ENCODE data around the gene DNAJB6.

DNAJB6 gene

GRCh38 chr7:157391036-157391710 lies 54.4 kb downstream of the DNAJB6 start:
- Histone ChIP-seq H3K9ac (ENCODE audit: low read length) (no peak overlapping the region), H3K27ac (ENCODE audit: low read length) (no peak overlapping the region), H3K36me3 (replicated peaks; ENCODE audit: low read depth, low read length) (peaks cover 5% of the 10 kb centered on the region), H4K20me1 (ENCODE audit: insufficient read depth, low read length) (no peaks in the 10 kb centered on the region), H3K27me3 (ENCODE audit: low read depth, low read length) (no peaks in the 10 kb centered on the region), H3K4me3 (ENCODE audit: low read length) (no peak overlapping the region), H3K79me2 (ENCODE audit: low read length) (peaks cover 5% of the 10 kb centered on the region; the same call in 1 of the 2 replicates), H2AFZ (ENCODE audit: low read depth, low read length) (no peak overlapping the region), H3K9me3 (ENCODE audit: insufficient read depth, low read length) (no peaks in the 10 kb centered on the region), H3K4me1 (ENCODE audit: low read length) (peaks cover 13% of the 10 kb centered on the region), H3K4me2 (ENCODE audit: low read length) (no peak overlapping the region)
- TF ChIP-seq EZH2phosphoT487 (IDR thresholded peaks at IDR 0.05; ENCODE audit: low read depth) (no peak), CTCF (IDR thresholded peaks at IDR 0.05; ENCODE audit: low read depth, low read length) (no peak)

GRCh38 chr7:157392256-157393037 lies 55.6 kb downstream of the DNAJB6 start:
- H4K20me1 ChIP-seq (ENCODE audit: insufficient read depth, low read length) = no peaks in the 10 kb centered on the region
- H3K4me1 ChIP-seq (ENCODE audit: low read length) = peaks cover 2% of the 10 kb centered on the region
- peaks cover 5% of the 10 kb centered on the region; the same call in 1 of the 2 replicates for H3K79me2 ChIP-seq (ENCODE audit: low read length)
- H2AFZ ChIP-seq (ENCODE audit: low read depth, low read length) = no peak overlapping the region
- H3K27ac ChIP-seq (ENCODE audit: low read length) = no peak overlapping the region
- no peak overlapping the region for H3K4me3 ChIP-seq (ENCODE audit: low read length)
- H3K27me3 ChIP-seq (ENCODE audit: low read depth, low read length) = no peaks in the 10 kb centered on the region
- no peak overlapping the region for H3K4me2 ChIP-seq (ENCODE audit: low read length)
- peaks cover 5% of the 10 kb centered on the region for H3K36me3 ChIP-seq (replicated peaks; ENCODE audit: low read depth, low read length)
- TF ChIP-seq CTCF (IDR thresholded peaks at IDR 0.05; ENCODE audit: low read depth, low read length) (no peak), EZH2phosphoT487 (IDR thresholded peaks at IDR 0.05; ENCODE audit: low read depth) (no peak)
- no peaks in the 10 kb centered on the region for H3K9me3 ChIP-seq (ENCODE audit: insufficient read depth, low read length)
- H3K9ac ChIP-seq (ENCODE audit: low read length) = no peak overlapping the region

DNA sequence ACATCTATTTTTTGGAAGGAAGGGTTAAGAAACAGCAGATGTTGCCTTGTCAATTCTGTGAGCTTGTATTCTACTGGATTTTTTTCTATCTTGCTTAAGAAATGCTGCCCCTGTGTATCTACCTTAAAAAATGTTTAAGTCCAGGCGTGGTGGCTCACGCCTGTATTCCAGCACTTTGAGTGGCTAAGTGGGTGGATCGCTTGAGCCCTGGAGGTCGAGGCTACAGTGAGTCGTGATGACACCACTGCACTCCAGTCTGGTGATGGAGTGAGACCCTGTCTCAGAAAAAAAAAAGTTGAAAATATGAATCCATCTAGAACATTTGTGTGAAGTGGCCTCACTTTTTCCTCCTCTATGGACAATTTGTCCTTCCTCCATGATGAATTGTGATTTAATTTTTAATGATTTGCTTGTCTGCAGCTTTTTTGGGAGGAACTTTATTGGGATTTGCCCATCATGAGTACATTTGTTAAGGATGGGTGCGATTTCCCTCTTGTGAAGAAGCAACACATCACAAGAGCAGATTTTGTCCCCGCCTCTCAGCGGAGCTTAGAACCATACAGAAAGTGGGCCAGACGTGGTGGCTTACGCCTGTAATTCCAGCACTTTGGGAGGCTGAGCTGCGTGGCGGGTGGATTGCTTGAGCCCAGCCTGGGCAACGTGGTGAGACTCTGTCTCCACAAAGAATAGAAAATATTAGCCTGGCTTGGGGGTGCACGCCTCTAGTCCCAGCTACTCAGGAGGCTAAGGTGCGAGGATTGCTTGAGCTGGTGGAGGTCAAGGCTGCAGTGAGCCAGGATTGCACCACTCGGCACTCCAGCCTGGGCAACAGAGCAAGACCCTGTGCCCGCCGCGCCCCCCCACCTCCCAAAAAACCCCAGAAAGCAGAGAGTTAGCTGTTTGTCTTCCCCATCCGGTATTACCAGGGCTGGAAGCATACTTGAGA lies 57.7 kb downstream of the DNAJB6 start:
- H3K4me3 ChIP-seq (ENCODE audit: low read length) = no peak overlapping the region
- H3K36me3 ChIP-seq (replicated peaks; ENCODE audit: low read depth, low read length) = peaks cover 5% of the 10 kb centered on the region
- no peak overlapping the region for H3K4me2 ChIP-seq (ENCODE audit: low read length)
- peaks cover 5% of the 10 kb centered on the region; the same call in 1 of the 2 replicates for H3K79me2 ChIP-seq (ENCODE audit: low read length)
- H2AFZ ChIP-seq (ENCODE audit: low read depth, low read length) = no peak overlapping the region
- no peak overlapping the region for H3K9ac ChIP-seq (ENCODE audit: low read length)
- no peak overlapping the region for H3K27ac ChIP-seq (ENCODE audit: low read length)
- no peaks in the 10 kb centered on the region for H3K27me3 ChIP-seq (ENCODE audit: low read depth, low read length)
- no peaks in the 10 kb centered on the region for H3K4me1 ChIP-seq (ENCODE audit: low read length)
- no peaks in the 10 kb centered on the region for H3K9me3 ChIP-seq (ENCODE audit: insufficient read depth, low read length)
- TF ChIP-seq CTCF (IDR thresholded peaks at IDR 0.05; ENCODE audit: low read depth, low read length) = no peak
- H4K20me1 ChIP-seq (ENCODE audit: insufficient read depth, low read length) = no peaks in the 10 kb centered on the region
